Measurements from ENCODE around the gene CGREF1.
A peak's percentile ranks its signal among the peaks of the same experiment; 100 is the strongest.

Gene CGREF1

DNA sequence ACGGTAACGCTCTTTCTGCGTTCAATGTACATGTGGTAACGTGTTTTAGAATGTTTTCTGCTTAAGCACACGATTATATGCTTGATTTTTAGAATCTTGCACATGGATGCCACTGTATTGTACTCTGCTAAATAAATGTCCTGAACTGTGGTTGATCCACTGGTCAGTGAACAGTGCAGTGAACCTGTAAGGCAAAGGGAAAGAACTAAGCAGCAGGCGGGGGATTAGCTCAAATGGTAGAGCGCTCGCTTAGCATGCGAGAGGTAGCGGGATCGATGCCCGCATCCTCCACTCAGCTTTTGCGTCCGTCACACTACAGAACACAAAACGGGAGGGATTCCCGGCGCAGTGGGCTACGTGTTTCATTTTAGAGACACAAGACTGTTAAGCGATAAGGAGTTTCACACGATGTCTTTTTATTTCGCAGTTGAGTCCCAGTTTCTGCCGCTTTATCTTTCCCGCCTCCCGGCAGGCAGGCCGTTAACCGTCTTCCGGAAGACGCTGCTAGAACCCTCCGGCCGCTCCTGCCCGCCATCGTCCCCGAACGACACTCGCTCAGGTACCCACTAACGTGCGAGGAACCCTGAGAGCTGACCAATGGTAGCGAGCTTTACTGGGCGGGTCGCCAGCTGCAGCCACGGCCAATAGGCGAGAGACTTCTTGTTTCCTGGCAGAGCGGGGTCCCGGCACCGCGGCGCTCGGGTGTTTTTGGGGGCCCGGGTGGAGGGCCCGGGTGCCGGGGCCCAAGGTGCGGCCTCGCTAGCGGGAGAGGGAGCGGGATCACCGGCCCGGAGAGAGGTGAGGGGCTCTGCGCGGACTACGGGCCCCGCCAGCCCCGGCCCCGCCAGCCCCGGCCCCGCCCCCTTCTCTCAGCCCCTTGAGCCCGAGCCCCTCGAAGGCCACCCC lies 67.7 kb downstream of the CGREF1 start, which contains the start of gene AGBL5 (continued):
- peak; percentile 53 for TF ChIP-seq KLF8 (tag by site-specific recombination; IDR thresholded peaks at IDR 0.05)
- peak; percentile 34; the same call in 1 of the 2 replicates for TF ChIP-seq ZNF24 (tag by site-specific recombination; IDR thresholded peaks at IDR 0.05)
- peak; percentile 96 for TF ChIP-seq TRIM28 (IDR thresholded peaks at IDR 0.05; ENCODE audit: borderline replicate concordance, low read length)
- TF ChIP-seq SP2 (tag by site-specific recombination; IDR thresholded peaks at IDR 0.05), result peak; percentile 84
- TF ChIP-seq ZNF10 (tag by site-specific recombination; IDR thresholded peaks at IDR 0.05), result peak; percentile 66; the same call in 1 of the 2 replicates
- TF ChIP-seq ZNF555 (tag by site-specific recombination; conservative IDR thresholded peaks at IDR 0.05), result no peak
- TF ChIP-seq ZNF629 (tag by site-specific recombination; IDR thresholded peaks at IDR 0.05), result peak; percentile 71
- TF ChIP-seq OVOL3 (tag by site-specific recombination; IDR thresholded peaks at IDR 0.05), result peak; percentile 58; the same call in 1 of the 2 replicates
- TF ChIP-seq, protein P1, sequence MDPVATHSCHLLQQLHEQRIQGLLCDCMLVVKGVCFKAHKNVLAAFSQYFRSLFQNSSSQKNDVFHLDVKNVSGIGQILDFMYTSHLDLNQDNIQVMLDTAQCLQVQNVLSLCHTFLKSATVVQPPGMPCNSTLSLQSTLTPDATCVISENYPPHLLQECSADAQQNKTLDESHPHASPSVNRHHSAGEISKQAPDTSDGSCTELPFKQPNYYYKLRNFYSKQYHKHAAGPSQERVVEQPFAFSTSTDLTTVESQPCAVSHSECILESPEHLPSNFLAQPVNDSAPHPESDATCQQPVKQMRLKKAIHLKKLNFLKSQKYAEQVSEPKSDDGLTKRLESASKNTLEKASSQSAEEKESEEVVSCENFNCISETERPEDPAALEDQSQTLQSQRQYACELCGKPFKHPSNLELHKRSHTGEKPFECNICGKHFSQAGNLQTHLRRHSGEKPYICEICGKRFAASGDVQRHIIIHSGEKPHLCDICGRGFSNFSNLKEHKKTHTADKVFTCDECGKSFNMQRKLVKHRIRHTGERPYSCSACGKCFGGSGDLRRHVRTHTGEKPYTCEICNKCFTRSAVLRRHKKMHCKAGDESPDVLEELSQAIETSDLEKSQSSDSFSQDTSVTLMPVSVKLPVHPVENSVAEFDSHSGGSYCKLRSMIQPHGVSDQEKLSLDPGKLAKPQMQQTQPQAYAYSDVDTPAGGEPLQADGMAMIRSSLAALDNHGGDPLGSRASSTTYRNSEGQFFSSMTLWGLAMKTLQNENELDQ (tag by site-specific recombination; IDR thresholded peaks at IDR 0.05; ENCODE audit: low read depth), result no peak
- TF ChIP-seq, protein P2, sequence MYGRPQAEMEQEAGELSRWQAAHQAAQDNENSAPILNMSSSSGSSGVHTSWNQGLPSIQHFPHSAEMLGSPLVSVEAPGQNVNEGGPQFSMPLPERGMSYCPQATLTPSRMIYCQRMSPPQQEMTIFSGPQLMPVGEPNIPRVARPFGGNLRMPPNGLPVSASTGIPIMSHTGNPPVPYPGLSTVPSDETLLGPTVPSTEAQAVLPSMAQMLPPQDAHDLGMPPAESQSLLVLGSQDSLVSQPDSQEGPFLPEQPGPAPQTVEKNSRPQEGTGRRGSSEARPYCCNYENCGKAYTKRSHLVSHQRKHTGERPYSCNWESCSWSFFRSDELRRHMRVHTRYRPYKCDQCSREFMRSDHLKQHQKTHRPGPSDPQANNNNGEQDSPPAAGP (tag by site-specific recombination; IDR thresholded peaks at IDR 0.05), result no peak; the same call in 1 of the 2 replicates
- no peak for TF ChIP-seq ZNF174 (tag by site-specific recombination; IDR thresholded peaks at IDR 0.05)
- peak; percentile 69; the same call in 1 of the 2 replicates for TF ChIP-seq ZBTB20 (tag by site-specific recombination; IDR thresholded peaks at IDR 0.05)
- TF ChIP-seq, protein P3, sequence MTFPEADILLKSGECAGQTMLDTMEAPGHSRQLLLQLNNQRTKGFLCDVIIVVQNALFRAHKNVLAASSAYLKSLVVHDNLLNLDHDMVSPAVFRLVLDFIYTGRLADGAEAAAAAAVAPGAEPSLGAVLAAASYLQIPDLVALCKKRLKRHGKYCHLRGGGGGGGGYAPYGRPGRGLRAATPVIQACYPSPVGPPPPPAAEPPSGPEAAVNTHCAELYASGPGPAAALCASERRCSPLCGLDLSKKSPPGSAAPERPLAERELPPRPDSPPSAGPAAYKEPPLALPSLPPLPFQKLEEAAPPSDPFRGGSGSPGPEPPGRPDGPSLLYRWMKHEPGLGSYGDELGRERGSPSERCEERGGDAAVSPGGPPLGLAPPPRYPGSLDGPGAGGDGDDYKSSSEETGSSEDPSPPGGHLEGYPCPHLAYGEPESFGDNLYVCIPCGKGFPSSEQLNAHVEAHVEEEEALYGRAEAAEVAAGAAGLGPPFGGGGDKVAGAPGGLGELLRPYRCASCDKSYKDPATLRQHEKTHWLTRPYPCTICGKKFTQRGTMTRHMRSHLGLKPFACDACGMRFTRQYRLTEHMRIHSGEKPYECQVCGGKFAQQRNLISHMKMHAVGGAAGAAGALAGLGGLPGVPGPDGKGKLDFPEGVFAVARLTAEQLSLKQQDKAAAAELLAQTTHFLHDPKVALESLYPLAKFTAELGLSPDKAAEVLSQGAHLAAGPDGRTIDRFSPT (tag by site-specific recombination; IDR thresholded peaks at IDR 0.05), result peak; percentile 67; the same call in 1 of the 2 replicates
- TF ChIP-seq ZEB2 (tag by site-specific recombination; IDR thresholded peaks at IDR 0.05), result peak; percentile 96
- peak; percentile 44; the same call in 1 of the 2 replicates for TF ChIP-seq FEZF1 (tag by site-specific recombination; IDR thresholded peaks at IDR 0.05)
- no peak for TF ChIP-seq ZNF423 (tag by site-specific recombination; IDR thresholded peaks at IDR 0.05)
- TF ChIP-seq YY2 (tag by site-specific recombination; IDR thresholded peaks at IDR 0.05), result peak; percentile 72
- TF ChIP-seq ZNF777 (tag by site-specific recombination; IDR thresholded peaks at IDR 0.05; ENCODE audit: borderline replicate concordance), result no peak
- TF ChIP-seq ZNF311 (tag by site-specific recombination; IDR thresholded peaks at IDR 0.05; ENCODE audit: borderline replicate concordance), result no peak
- TF ChIP-seq ZNF791 (tag by site-specific recombination; IDR thresholded peaks at IDR 0.05), result no peak
- peak; percentile 88 for TF ChIP-seq ZNF335 (tag by site-specific recombination; conservative IDR thresholded peaks at IDR 0.05)
- TF ChIP-seq ZNF768 (tag by site-specific recombination; IDR thresholded peaks at IDR 0.05), result no peak
- TF ChIP-seq, protein P4, sequence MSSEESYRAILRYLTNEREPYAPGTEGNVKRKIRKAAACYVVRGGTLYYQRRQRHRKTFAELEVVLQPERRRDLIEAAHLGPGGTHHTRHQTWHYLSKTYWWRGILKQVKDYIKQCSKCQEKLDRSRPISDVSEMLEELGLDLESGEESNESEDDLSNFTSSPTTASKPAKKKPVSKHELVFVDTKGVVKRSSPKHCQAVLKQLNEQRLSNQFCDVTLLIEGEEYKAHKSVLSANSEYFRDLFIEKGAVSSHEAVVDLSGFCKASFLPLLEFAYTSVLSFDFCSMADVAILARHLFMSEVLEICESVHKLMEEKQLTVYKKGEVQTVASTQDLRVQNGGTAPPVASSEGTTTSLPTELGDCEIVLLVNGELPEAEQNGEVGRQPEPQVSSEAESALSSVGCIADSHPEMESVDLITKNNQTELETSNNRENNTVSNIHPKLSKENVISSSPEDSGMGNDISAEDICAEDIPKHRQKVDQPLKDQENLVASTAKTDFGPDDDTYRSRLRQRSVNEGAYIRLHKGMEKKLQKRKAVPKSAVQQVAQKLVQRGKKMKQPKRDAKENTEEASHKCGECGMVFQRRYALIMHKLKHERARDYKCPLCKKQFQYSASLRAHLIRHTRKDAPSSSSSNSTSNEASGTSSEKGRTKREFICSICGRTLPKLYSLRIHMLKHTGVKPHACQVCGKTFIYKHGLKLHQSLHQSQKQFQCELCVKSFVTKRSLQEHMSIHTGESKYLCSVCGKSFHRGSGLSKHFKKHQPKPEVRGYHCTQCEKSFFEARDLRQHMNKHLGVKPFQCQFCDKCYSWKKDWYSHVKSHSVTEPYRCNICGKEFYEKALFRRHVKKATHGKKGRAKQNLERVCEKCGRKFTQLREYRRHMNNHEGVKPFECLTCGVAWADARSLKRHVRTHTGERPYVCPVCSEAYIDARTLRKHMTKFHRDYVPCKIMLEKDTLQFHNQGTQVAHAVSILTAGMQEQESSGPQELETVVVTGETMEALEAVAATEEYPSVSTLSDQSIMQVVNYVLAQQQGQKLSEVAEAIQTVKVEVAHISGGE (tag by site-specific recombination; conservative IDR thresholded peaks at IDR 0.05; ENCODE audit: low read depth), result peak; percentile 82
- TF ChIP-seq, protein P5, sequence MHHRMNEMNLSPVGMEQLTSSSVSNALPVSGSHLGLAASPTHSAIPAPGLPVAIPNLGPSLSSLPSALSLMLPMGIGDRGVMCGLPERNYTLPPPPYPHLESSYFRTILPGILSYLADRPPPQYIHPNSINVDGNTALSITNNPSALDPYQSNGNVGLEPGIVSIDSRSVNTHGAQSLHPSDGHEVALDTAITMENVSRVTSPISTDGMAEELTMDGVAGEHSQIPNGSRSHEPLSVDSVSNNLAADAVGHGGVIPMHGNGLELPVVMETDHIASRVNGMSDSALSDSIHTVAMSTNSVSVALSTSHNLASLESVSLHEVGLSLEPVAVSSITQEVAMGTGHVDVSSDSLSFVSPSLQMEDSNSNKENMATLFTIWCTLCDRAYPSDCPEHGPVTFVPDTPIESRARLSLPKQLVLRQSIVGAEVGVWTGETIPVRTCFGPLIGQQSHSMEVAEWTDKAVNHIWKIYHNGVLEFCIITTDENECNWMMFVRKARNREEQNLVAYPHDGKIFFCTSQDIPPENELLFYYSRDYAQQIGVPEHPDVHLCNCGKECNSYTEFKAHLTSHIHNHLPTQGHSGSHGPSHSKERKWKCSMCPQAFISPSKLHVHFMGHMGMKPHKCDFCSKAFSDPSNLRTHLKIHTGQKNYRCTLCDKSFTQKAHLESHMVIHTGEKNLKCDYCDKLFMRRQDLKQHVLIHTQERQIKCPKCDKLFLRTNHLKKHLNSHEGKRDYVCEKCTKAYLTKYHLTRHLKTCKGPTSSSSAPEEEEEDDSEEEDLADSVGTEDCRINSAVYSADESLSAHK (tag by site-specific recombination; IDR thresholded peaks at IDR 0.05), result 0 out of 2 replicates have a peak, but pooled peaks have one; percentile 9
- TF ChIP-seq ZNF433 (tag by site-specific recombination; IDR thresholded peaks at IDR 0.05; ENCODE audit: low read depth), result no peak
- TF ChIP-seq, protein P6, sequence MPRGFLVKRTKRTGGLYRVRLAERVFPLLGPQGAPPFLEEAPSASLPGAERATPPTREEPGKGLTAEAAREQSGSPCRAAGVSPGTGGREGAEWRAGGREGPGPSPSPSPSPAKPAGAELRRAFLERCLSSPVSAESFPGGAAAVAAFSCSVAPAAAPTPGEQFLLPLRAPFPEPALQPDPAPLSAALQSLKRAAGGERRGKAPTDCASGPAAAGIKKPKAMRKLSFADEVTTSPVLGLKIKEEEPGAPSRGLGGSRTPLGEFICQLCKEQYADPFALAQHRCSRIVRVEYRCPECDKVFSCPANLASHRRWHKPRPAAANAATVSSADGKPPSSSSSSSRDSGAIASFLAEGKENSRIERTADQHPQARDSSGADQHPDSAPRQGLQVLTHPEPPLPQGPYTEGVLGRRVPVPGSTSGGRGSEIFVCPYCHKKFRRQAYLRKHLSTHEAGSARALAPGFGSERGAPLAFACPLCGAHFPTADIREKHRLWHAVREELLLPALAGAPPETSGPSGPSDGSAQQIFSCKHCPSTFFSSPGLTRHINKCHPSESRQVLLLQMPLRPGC (tag by site-specific recombination; IDR thresholded peaks at IDR 0.05), result peak; percentile 22

Measured in HEK293 (cell line).